Suppressor macrophage treated with lipopolysaccharide for 4 hours (primary cell): ENCODE results near the gene CDNF.
"Not testable (repeated sequence)": the region's sequence is repeated elsewhere in the genome, so short reads cannot be mapped to it uniquely, and the experiment has no call there.

ENCODE experiments used
- DNase-seq: peaks from one replicate; pipeline ENCODE4 v3.0.0-alpha.2; 2020

CDNF gene

GRCh38 chr10:14837757-14838581 lies at the start of gene CDNF, which contains the start of the genes HSPA14 and MSANTD7:
Gene CDNF, minus strand, starts transcription at chr10:14838037. Its CDS starts 91 bp downstream, at chr10:14837946.
Gene HSPA14, plus strand, starts transcription at chr10:14838306. Its CDS starts 97 bp downstream, at chr10:14838403.
Gene MSANTD7, plus strand, starts transcription at chr10:14838306. Its CDS starts 3,979 bp downstream, at chr10:14842285.
- peak; percentile 100 for DNase-seq

DNA sequence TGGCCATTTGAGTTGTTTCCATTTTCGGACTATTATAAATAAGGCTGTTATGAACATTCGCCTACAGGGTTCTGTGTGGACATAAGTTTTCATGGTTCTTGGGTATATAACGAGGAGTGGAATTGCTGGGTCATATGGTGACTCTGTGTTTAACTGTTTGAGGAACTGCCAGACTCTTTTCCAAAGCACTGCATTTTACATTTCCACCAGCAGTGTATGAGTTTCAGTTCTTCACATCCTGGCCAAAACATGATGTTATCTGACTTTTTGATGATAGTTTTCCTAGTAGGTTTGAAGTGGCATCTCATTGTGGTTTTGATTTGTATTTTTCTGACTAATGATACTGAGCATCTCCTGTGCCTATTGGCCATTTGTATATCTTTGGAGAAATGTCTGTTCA lies 46.2 kb upstream of the CDNF start:
- peak; percentile 27 for DNase-seq

DNA sequence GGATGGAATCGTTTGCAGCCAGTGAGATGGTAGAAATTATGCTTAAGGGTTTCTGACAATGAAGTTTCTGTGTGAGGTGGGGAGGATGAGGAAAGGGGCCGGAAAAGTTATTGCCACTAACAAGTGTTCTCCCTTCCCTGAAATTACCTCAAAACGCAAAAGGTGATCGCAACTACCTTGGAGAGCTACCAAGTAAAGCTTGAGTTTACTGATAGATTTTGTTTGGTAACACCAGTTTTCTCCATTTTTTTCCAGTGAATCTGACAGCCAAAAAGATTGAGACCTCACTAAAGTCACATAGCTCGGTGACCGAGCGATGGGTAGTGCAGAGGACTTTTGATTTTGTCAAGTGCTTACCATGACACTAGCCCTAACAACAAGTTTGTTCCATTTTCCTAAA lies 42.4 kb upstream of the CDNF start:
- DNase-seq = no peak

- no peak for DNase-seq
These were observed 42.0 kb upstream of the CDNF start for GRCh38 chr10:14879928-14880193.

GRCh38 chr10:14879124-14879927 lies 41.5 kb upstream of the CDNF start:
- DNase-seq = peak; percentile 11

- DNase-seq = peak; percentile 99
These were observed 40.7 kb upstream of the CDNF start, which contains the start of gene SUV39H2 for GRCh38 chr10:14878266-14879123. Gene SUV39H2, plus strand, starts transcription at chr10:14878866. Its CDS starts 23 bp downstream, at chr10:14878889.

- no peak for DNase-seq
These were observed 38.9 kb upstream of the CDNF start for GRCh38 chr10:14876764-14877163.

DNA sequence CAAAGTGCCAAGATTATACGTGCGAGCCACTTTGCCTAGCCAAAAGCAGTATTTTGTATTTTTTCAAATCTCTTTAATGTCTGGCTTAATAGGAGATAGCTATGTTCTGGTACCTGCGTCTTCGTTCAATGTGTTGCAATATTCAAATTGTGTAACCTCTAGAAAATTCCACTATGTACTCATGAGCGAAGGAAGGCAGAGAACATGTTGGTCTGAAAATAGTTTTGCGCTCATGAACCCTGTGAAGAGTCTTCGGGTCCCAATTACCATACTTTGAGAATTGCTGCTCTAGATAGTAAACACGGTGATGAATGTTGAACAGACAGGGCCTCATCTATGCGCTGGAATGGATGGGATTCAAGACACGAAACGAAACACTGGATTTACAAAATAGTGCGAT lies 38.1 kb upstream of the CDNF start:
- DNase-seq = no peak

DNA sequence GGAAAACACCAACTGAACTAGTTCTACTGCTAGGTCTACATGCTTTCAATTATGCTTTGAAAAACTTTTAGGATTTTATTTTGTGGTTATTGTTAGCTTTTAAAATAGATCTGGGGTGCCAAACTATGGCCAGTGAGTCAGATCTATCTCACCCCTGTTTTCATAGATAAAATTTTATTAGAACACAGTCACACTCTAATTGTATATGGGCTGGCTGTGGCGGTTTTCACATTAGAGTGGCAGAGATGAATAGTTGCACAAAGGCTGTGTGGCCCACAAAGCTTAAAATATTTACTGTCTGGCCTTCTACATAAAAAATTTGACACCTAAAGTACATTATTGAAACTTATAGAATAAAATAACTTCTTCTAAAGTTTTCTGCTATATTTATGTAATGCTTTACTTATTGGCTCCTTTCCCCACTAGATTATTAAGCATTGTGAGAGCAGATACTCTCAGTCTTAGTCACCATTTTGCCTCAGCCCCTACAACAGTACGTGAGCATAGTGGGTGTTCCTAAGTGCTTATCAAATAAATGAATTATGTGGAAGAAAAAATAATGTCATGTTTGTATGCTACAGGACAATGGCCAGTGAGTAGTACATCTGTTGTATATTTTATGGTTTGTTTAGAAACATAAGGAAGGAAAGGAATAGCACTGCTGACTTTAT lies 35.4 kb upstream of the CDNF start:
- DNase-seq = no peak

DNA sequence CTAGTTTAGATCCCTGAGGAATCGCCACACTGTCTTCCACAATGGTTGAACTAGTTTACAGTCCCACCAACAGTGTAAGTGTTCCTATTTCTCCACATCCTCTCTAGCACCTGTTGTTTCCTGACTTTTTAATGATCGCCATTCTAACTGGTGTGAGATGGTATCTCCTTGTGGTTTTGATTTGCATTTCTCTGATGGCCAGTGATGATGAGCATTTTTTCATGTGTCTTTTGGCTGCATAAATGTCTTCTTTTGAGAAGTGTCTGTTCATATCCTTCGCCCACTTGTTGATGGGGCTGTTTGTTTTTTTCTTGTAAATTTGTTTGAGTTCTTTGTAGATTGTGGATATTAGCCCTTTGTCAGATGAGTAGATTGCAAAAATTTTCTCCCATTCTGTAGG lies 27.0 kb upstream of the CDNF start:
- DNase-seq = not testable (repeated sequence)

GRCh38 chr10:14864466-14864865 lies 26.6 kb upstream of the CDNF start:
- DNase-seq = not testable (repeated sequence)

DNA sequence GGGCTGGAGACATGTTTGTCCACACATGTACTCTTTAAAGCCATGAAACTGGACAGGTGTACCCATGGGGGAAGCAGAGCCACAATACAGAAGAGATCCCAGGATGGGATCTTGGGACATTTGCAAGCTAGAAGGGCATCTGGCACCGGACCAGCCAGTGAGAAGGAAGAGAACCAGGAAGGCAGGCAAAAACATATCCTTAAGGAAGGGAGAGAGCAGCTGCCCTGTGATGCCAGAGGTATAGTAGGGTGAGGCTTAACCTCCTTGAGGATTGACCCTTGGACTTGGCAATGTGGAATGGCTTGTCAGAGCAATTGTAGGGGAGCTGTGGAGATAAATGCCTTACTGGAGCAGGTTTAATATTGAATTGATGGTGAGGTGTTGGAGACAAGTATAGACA lies 23.0 kb upstream of the CDNF start:
- DNase-seq = no peak

GRCh38 chr10:14859775-14860174 lies 21.9 kb upstream of the CDNF start:
- DNase-seq = no peak

GRCh38 chr10:14859043-14859442 lies 21.2 kb upstream of the CDNF start:
- no peak for DNase-seq

DNA sequence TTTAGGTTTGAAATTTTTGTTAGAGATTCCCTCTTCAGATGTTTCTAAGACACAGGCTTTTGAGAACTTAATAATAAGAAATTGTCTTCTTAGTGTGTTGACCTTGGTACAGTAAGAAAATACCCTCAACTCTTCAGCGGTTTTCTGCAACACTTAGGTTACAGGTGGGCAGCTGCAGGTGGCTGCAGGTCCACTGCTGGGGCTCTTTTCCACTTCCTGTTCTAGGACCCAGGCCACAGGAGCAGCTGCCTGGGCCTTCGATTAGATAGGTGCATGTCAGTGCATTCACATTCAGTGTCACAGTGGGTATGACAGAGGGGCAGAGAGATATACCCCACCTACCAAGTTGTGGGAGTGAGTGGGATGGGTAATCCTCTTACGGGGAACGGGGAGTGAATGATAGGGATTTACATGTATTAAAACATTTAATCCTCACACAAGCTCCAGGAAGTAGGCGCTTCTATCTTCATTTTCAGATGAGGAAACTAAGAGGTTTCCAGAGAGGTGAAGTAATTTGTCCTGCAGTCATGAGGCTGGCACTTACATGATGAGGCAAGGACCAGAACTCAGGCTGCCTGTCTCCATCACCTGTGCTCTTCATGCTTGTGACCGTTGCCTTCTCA lies 20.6 kb upstream of the CDNF start:
- DNase-seq = no peak

GRCh38 chr10:14855453-14855852 lies 17.6 kb upstream of the CDNF start:
- DNase-seq = no peak

DNA sequence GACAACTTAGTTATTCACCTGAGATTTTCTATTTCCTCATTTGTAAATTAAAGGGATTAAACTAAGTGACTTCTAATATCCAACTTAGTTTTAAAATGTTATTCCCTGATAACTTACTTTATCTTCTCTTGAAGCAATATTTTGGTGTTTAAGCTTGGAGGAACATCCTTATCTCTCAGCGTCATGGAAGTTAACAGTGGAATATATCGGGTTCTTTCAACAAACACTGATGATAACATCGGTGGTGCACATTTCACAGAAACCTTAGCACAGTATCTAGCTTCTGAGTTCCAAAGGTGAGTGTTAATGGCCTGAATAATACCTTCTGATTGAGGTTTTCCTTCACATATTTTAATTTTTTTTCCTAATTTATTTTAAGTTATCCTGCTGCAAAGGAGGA lies 14.4 kb upstream of the CDNF start:
- DNase-seq = no peak

- DNase-seq = no peak
These were observed 7.1 kb upstream of the CDNF start for GRCh38 chr10:14844948-14845347.

DNA sequence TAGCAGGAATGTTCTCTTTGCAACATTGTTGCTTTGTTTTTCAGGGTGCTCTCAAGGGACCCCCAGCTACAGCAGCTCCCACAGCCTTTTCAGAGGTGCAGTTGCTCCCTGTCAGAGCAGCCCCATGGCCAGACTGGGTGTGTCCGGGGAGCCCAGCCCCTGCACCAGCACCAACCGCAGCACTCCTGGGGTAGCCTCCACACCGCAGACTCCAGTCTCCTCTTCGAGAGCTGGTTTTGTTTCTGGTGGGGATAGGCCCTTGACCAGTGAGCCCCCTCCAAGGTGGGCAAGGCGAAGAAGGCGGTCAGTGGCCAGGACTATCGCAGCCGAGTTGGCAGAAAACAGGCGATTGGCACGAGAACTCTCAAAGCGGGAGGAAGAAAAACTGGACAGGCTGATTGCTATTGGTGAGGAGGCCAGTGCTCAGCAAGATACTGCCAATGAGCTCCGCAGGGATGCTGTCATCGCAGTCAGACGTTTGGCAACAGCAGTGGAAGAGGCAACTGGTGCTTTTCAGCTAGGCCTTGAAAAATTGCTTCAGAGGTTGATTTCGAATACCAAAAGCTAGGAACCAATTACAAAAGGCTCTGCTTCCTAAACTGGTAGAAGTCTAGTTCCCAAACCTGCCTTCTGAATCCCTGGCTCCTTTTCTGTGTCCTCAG lies 5.6 kb upstream of the CDNF start:
- no peak for DNase-seq

DNA sequence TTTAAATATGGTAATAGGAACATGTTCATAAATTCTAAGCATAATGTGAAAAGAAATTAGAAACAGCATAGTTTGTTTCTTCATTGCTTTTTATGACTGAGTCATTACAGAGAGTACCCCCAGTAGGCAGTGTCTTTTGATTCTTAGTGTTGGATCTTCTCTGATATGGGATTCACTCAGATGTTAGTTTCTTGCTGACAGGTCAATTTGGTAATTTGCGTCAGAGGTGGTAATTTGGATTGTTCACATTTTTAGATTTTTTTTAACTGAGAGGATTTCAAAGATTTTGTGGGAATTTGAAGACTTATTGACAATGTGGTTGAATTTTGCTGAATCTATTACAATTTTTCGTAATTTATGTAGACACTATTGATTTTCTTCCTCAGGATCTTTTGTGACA lies 2.3 kb upstream of the CDNF start:
- DNase-seq = no peak

- DNase-seq = no peak
These were observed 1.5 kb upstream of the CDNF start for GRCh38 chr10:14839305-14839695.
